ENCODE results near the gene ATP2A2. TPM values are rescaled to one million over a fixed set of nuclear protein-coding genes. Genes with fewer than 3 reads are reported as not detected.

Gene ATP2A2
- polyA plus RNA-seq, 1 experiment, result 139 TPM

GRCh38 chr12:110345963-110346362 lies 64.9 kb downstream of the ATP2A2 start:
- no peak for TF ChIP-seq CTCF (IDR thresholded peaks at IDR 0.05; ENCODE audit: low read depth, low read length)
- no peak for DNase-seq (ENCODE audit: low read depth, low spot score)
- CTCF ChIA-PET, result interaction anchor here (1.0 kb wide), 1 partner anchor 86 kb away, joined by 5 read pairs; no protein-coding TSS in a partner anchor
- Histone ChIP-seq H3K27ac (ENCODE audit: low read depth, low read length) (no peak overlapping the region), H3K9me3 (ENCODE audit: control insufficient read depth, insufficient read depth, low read length) (no peaks in the 10 kb centered on the region), H3K4me3 (ENCODE audit: low read depth, low read length) (no peak overlapping the region), H3K27me3 (ENCODE audit: control insufficient read depth, insufficient read depth, low read length) (no peaks in the 10 kb centered on the region)
- POLR2A ChIA-PET, result no interaction called here

- DNase-seq (ENCODE audit: low read depth, low spot score), result no peak
- no peaks in the 10 kb centered on the region for H3K27me3 ChIP-seq (ENCODE audit: control insufficient read depth, insufficient read depth, low read length)
- ChIA-PET POLR2A (no interaction called here), CTCF (interaction anchor here (1.1 kb wide), 1 partner anchor 84 kb away, joined by 6 read pairs; no protein-coding TSS in a partner anchor)
- TF ChIP-seq CTCF (IDR thresholded peaks at IDR 0.05; ENCODE audit: low read depth, low read length), result no peak
- no peak overlapping the region for H3K27ac ChIP-seq (ENCODE audit: low read depth, low read length)
- no peak overlapping the region for H3K4me3 ChIP-seq (ENCODE audit: low read depth, low read length)
- no peaks in the 10 kb centered on the region for H3K9me3 ChIP-seq (ENCODE audit: control insufficient read depth, insufficient read depth, low read length)
These were observed 66.7 kb downstream of the ATP2A2 start for GRCh38 chr12:110347767-110348166.

GRCh38 chr12:110348431-110349059 lies 67.5 kb downstream of the ATP2A2 start:
- POLR2A ChIA-PET, result interaction anchor here (1.0 kb wide), 1 partner anchor 83 kb away, joined by 4 read pairs; no protein-coding TSS in a partner anchor
- no peak for TF ChIP-seq CTCF (IDR thresholded peaks at IDR 0.05; ENCODE audit: low read depth, low read length)
- DNase-seq (ENCODE audit: low read depth, low spot score), result no peak
- Histone ChIP-seq H3K4me3 (ENCODE audit: low read depth, low read length) (no peak overlapping the region), H3K27me3 (ENCODE audit: control insufficient read depth, insufficient read depth, low read length) (no peaks in the 10 kb centered on the region), H3K27ac (ENCODE audit: low read depth, low read length) (no peak overlapping the region), H3K9me3 (ENCODE audit: control insufficient read depth, insufficient read depth, low read length) (no peaks in the 10 kb centered on the region)
- CTCF ChIA-PET, result interaction anchor here (1.1 to 2.1 kb wide), 2 partner anchors 83 kb away, joined by 6 to 10 read pairs; no protein-coding TSS in a partner anchor

- CTCF ChIA-PET, result interaction anchor here (1.2 to 2.1 kb wide), 2 partner anchors 9 to 82 kb away, joined by 3 to 10 read pairs; no protein-coding TSS in a partner anchor
- Histone ChIP-seq H3K27me3 (ENCODE audit: control insufficient read depth, insufficient read depth, low read length) (no peaks in the 10 kb centered on the region), H3K27ac (ENCODE audit: low read depth, low read length) (no peak overlapping the region), H3K4me3 (ENCODE audit: low read depth, low read length) (no peak overlapping the region), H3K9me3 (ENCODE audit: control insufficient read depth, insufficient read depth, low read length) (no peaks in the 10 kb centered on the region)
- TF ChIP-seq CTCF (IDR thresholded peaks at IDR 0.05; ENCODE audit: low read depth, low read length), result no peak
- POLR2A ChIA-PET, result interaction anchor here (1.0 kb wide), 1 partner anchor 82 kb away, joined by 4 read pairs; no protein-coding TSS in a partner anchor
- no peak for DNase-seq (ENCODE audit: low read depth, low spot score)
These were observed 68.0 kb downstream of the ATP2A2 start for GRCh38 chr12:110349096-110349495.

GRCh38 chr12:110349514-110350151 lies 68.6 kb downstream of the ATP2A2 start:
- POLR2A ChIA-PET, result interaction anchor here (0.6 to 1.0 kb wide), 3 partner anchors 61 to 97 kb away, joined by 3 to 4 read pairs (median 3); no protein-coding TSS in a partner anchor
- TF ChIP-seq CTCF (IDR thresholded peaks at IDR 0.05; ENCODE audit: low read depth, low read length), result no peak
- Histone ChIP-seq H3K9me3 (ENCODE audit: control insufficient read depth, insufficient read depth, low read length) (no peaks in the 10 kb centered on the region), H3K27me3 (ENCODE audit: control insufficient read depth, insufficient read depth, low read length) (no peaks in the 10 kb centered on the region), H3K4me3 (ENCODE audit: low read depth, low read length) (no peak overlapping the region), H3K27ac (ENCODE audit: low read depth, low read length) (peak overlapping the region; percentile 21)
- DNase-seq (ENCODE audit: low read depth, low spot score), result no peak
- CTCF ChIA-PET, result interaction anchor here (1.2 to 2.1 kb wide), 2 partner anchors 8 to 81 kb away, joined by 3 to 10 read pairs; no protein-coding TSS in a partner anchor
